ENCODE measurements around the gene AIG1. TPM values are rescaled to one million over a fixed set of nuclear protein-coding genes. Genes with fewer than 3 reads are reported as not detected.

The AIG1 gene
- total RNA-seq, 2 donors from 2014 or later = 11.9 to 13.5 TPM

DNA sequence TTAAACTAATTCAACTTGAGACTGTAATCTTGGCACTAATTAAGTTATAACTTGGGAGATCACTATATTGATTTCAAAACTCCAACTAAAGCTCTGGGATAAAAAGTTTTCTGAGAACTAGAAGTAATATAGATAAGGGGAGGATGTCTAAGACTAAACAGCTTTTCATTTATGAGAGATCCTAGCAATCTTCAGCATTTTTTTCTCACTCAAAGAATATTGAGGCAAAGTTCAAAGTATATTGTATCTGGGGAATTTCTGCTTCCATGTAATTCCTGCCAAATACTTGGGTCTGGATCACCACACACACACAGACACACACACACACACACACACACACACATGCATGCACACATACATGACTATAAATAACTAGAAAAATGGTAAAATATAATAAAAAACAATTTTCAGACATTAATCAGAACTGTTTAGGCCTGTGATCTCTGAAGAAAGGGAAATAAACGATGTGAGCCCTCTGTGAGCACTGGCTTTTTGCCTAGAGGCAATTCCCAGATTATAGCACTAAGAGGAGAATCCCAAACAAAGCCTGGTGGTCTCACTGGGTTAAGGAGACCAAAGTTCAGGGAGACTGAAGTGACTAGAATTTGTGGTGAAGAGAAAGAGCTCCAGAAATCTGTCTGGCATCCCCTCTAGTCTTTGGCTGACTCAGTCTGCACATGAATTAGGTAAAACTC, 297.0 kb downstream of the AIG1 start:
- 50 to 54% methylated on average over 1 of the region's 1 CpG for WGBS, 2 donors
- Histone ChIP-seq H3K27me3 (no peaks in the 10 kb centered on the region), H3K9me3 (no peaks in the 10 kb centered on the region), H3K4me1 (no peaks in the 10 kb centered on the region), H3K36me3 (replicated peaks in 1 of 2; ENCODE audit: insufficient read depth in 1 of 2, low read depth in 2 of 2) (no peaks in the 10 kb centered on the region), H3K4me3 (no peak overlapping the region), H3K27ac (no peak overlapping the region)
- DNase-seq = no peak
- TF ChIP-seq, protein P1, sequence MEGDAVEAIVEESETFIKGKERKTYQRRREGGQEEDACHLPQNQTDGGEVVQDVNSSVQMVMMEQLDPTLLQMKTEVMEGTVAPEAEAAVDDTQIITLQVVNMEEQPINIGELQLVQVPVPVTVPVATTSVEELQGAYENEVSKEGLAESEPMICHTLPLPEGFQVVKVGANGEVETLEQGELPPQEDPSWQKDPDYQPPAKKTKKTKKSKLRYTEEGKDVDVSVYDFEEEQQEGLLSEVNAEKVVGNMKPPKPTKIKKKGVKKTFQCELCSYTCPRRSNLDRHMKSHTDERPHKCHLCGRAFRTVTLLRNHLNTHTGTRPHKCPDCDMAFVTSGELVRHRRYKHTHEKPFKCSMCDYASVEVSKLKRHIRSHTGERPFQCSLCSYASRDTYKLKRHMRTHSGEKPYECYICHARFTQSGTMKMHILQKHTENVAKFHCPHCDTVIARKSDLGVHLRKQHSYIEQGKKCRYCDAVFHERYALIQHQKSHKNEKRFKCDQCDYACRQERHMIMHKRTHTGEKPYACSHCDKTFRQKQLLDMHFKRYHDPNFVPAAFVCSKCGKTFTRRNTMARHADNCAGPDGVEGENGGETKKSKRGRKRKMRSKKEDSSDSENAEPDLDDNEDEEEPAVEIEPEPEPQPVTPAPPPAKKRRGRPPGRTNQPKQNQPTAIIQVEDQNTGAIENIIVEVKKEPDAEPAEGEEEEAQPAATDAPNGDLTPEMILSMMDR (IDR thresholded peaks at IDR 0.05) = no peak
- no peak for TF ChIP-seq POLR2A (IDR thresholded peaks at IDR 0.05)
- no peak for ATAC-seq
- intact Hi-C loops (cut with DNase I) = no loop called here

DNA sequence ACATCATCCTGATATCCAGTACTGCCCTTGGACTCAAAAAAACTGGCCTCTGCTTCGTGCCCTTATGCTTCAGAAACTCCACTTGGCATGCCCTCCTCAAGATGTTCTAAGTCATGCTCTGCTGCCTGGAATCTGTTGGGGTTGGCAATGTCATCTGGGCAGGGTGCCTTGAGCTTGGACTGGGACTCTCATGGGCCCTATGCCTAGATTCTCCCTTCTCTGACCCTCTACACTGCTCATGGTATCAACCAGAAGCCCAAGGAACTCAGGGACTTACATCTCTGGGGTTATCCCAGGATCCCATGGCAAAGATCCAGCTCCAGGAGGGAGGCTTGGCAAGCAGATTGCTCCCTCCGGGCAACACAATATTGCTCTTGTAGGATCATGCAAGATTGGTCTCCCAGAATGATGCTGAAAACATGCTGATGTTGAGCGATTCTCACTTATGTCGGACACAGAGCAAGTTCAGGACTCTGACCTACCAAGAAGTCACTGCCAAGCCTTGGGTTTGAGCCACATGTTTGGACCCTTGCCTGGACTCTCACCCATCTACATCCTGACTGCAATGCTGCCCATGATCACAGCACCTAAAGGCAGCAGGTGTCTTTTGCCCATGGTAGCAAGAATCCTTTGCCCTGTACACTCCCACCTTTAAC, 301.0 kb downstream of the AIG1 start:
- H3K4me1 ChIP-seq = no peaks in the 10 kb centered on the region
- H3K27ac ChIP-seq = no peak overlapping the region
- DNase-seq (no peak), ATAC-seq (no peak)
- TF ChIP-seq, protein P1 (IDR thresholded peaks at IDR 0.05) = no peak
- TF ChIP-seq POLR2A (IDR thresholded peaks at IDR 0.05) = no peak
- H3K27me3 ChIP-seq = no peaks in the 10 kb centered on the region
- H3K9me3 ChIP-seq = no peaks in the 10 kb centered on the region
- no peak overlapping the region for H3K4me3 ChIP-seq
- H3K36me3 ChIP-seq (replicated peaks in 1 of 2; ENCODE audit: insufficient read depth in 1 of 2, low read depth in 2 of 2) = no peaks in the 10 kb centered on the region
- intact Hi-C loops (cut with DNase I) = no loop called here
- WGBS, 2 donors = 80 to 85% methylated on average over 4 of the region's 4 CpGs

DNA sequence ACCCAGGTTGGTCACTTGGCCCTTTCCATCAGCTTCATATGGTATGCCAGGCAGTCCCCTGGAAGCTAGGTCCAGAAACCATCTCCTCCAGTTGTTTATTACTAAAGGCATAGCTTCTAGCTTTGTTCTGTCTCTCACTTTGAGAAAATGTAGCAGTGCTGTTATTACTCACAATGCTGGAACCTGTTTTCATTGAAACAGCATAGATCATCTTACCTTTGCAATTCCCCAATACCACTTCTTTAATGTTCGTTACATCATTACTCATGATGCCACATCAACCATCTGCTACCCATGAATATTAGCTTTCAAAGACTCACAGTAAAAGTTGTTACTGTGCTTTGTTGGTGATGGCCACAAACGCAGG, 301.5 kb downstream of the AIG1 start:
- no peak overlapping the region for H3K4me3 ChIP-seq
- no peaks in the 10 kb centered on the region for H3K36me3 ChIP-seq (replicated peaks in 1 of 2; ENCODE audit: insufficient read depth in 1 of 2, low read depth in 2 of 2)
- H3K27me3 ChIP-seq = no peaks in the 10 kb centered on the region
- 52 to 66% methylated on average over 2 of the region's 2 CpGs for WGBS, 2 donors
- H3K9me3 ChIP-seq = no peaks in the 10 kb centered on the region
- TF ChIP-seq POLR2A (IDR thresholded peaks at IDR 0.05) = no peak
- ATAC-seq (no peak), DNase-seq (no peak)
- H3K4me1 ChIP-seq = no peaks in the 10 kb centered on the region
- no peak overlapping the region for H3K27ac ChIP-seq
- intact Hi-C loops (cut with DNase I) = no loop called here

DNA sequence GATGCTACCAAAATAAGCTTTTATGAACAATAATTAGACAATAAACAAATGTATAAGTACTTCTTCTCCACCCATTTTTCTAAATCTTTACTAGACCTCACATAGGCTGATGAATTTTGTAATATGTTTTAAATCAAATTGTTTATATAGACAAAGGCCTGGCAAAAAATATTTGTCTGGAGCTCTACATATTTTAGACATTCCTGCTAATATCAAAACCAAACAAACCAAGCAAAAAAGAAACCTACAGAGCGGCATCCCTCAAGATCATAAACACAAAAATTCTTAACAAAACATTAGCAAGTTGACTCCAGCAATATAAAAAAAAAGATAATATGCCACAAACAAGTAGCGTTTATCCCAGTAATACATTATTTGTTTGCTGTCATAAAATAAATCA, 302.6 kb downstream of the AIG1 start:
- intact Hi-C loops (cut with DNase I) = no loop called here
- no peak overlapping the region for H3K27ac ChIP-seq
- WGBS, 2 donors = 75 to 80% methylated on average over 2 of the region's 2 CpGs
- H3K4me3 ChIP-seq = no peak overlapping the region
- no peaks in the 10 kb centered on the region for H3K36me3 ChIP-seq (replicated peaks in 1 of 2; ENCODE audit: insufficient read depth in 1 of 2, low read depth in 2 of 2)
- H3K9me3 ChIP-seq = no peaks in the 10 kb centered on the region
- no peak for ATAC-seq
- TF ChIP-seq, protein P1 (IDR thresholded peaks at IDR 0.05) = no peak
- no peak for TF ChIP-seq POLR2A (IDR thresholded peaks at IDR 0.05)
- no peaks in the 10 kb centered on the region for H3K27me3 ChIP-seq
- no peak for DNase-seq
- no peaks in the 10 kb centered on the region for H3K4me1 ChIP-seq

DNA sequence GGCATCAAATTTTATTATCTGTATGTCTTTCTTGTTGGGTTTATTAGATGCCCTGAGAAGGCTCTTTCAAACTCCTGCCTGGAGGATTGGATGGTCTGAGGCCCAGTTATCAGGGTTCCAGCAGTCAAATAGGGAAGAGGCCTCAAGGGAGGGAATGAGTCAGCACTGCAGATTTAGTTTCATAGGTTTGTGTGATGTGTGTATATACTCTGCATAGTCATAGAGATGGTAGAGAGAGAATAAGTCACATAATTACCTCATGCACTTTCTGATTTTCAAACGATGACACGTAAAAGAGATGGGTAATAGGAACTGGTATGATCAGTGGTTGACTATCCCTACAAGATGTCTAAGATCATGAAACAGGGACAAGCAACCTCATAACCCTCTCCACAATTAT, 307.7 kb downstream of the AIG1 start:
- Histone ChIP-seq H3K27ac (no peak overlapping the region), H3K4me1 (no peaks in the 10 kb centered on the region), H3K27me3 (no peaks in the 10 kb centered on the region), H3K36me3 (replicated peaks in 1 of 2; ENCODE audit: insufficient read depth in 1 of 2, low read depth in 2 of 2) (no peaks in the 10 kb centered on the region), H3K9me3 (no peaks in the 10 kb centered on the region), H3K4me3 (no peak overlapping the region)
- ATAC-seq (no peak), DNase-seq (no peak)
- intact Hi-C loops (cut with DNase I) = no loop called here
- 81 to 87% methylated on average over 2 of the region's 2 CpGs for WGBS, 2 donors
- TF ChIP-seq, protein P1 (IDR thresholded peaks at IDR 0.05) = no peak
- TF ChIP-seq POLR2A (IDR thresholded peaks at IDR 0.05) = no peak

Data from body of pancreas (tissue), 4 donors.